GM23338 (cell line): ENCODE measurements around the gene NINL. TPM values are rescaled to one million over a fixed set of nuclear protein-coding genes. Genes with fewer than 3 reads are reported as not detected.

ENCODE experiments used
- ATAC-seq: fragments of 200-7000 bp; cut with Tn5 transposase; 3 replicates; pipeline ENCODE4 v1.9.1; 2020
- DNase-seq: peaks from one replicate; pipeline ENCODE4 v3.0.0-alpha.2; 2015; ENCODE audit warnings: low spot score
- H2AFZ ChIP-seq: fragments of 200-600 bp; sonication (generic); 2 replicates; pipeline ENCODE4 v1.8.0; 2016; ENCODE audit warnings: antibody characterized with exemption, mild to moderate bottlenecking, moderate library complexity
- H3F3A ChIP-seq: fragments of 200-600 bp; sonication (generic); replicated peaks from 2 replicates; pipeline ENCODE4 v1.8.0; 2017; ENCODE audit warnings: antibody characterized with exemption, mixed run types, low read depth
- H3K27ac ChIP-seq: fragments of 200-600 bp; sonication (generic); 2 replicates; pipeline ENCODE4 v1.6.1; 2016; ENCODE audit warnings: low read depth
- H3K27me3 ChIP-seq: fragments of 200-600 bp; sonication (generic); 2 replicates; pipeline ENCODE4 v1.8.0; 2016; ENCODE audit warnings: mild to moderate bottlenecking, mixed run types, moderate library complexity; ENCODE audit not compliant: insufficient read depth
- H3K36me3 ChIP-seq: fragments of 200-600 bp; sonication (generic); 2 replicates; pipeline ENCODE4 v1.8.0; 2016; ENCODE audit warnings: mild to moderate bottlenecking; ENCODE audit not compliant: insufficient read depth
- H3K4me1 ChIP-seq: fragments of 200-600 bp; sonication (generic); 2 replicates; pipeline ENCODE4 v1.8.0; 2016; ENCODE audit warnings: mild to moderate bottlenecking, moderate library complexity; ENCODE audit not compliant: insufficient read depth
- H3K4me2 ChIP-seq: fragments of 200-600 bp; sonication (generic); 2 replicates; pipeline ENCODE4 v1.7.1; 2017; ENCODE audit warnings: mixed run types
- H3K4me3 ChIP-seq: fragments of 200-600 bp; sonication (generic); 2 replicates; pipeline ENCODE4 v1.6.1; 2016; ENCODE audit warnings: mixed run types
- H3K79me2 ChIP-seq: fragments of 200-600 bp; sonication (generic); replicated peaks from 2 replicates; pipeline ENCODE4 v1.8.0; 2017; ENCODE audit warnings: mild to moderate bottlenecking; ENCODE audit not compliant: insufficient read depth
- H3K9me2 ChIP-seq: fragments of 200-600 bp; sonication (generic); 2 replicates; pipeline ENCODE4 v1.8.0; 2017; ENCODE audit not compliant: insufficient read depth
- H4K20me1 ChIP-seq: fragments of 200-600 bp; sonication (generic); replicated peaks from 2 replicates; pipeline ENCODE4 v1.8.0; 2017; ENCODE audit warnings: mild to moderate bottlenecking; ENCODE audit not compliant: insufficient read depth
- H3K27ac Mint-ChIP-seq: 2 replicates; pipeline ENCODE4 v1.8.0; 2020; ENCODE audit warnings: inconsistent platforms, mild to moderate bottlenecking, moderate library complexity, mixed read lengths
- H3K27me3 Mint-ChIP-seq: 3 replicates; pipeline ENCODE4 v1.8.0; 2022; ENCODE audit warnings: low read depth, mild to moderate bottlenecking, moderate library complexity, mixed read lengths, inconsistent platforms; ENCODE audit not compliant: insufficient read depth, poor library complexity
- H3K36me3 Mint-ChIP-seq: 3 replicates; pipeline ENCODE4 v1.8.0; 2021; ENCODE audit warnings: low read depth, mild to moderate bottlenecking, inconsistent platforms, moderate library complexity, mixed read lengths
- H3K4me1 Mint-ChIP-seq: 3 replicates; pipeline ENCODE4 v1.8.0; 2020; ENCODE audit warnings: mild to moderate bottlenecking, inconsistent platforms, mixed read lengths
- H3K4me3 Mint-ChIP-seq: 3 replicates; pipeline ENCODE4 v1.8.0; 2021; ENCODE audit warnings: moderate library complexity, mild to moderate bottlenecking, inconsistent platforms, mixed read lengths
- H3K9me3 Mint-ChIP-seq: 3 replicates; pipeline ENCODE4 v1.8.0; 2020; ENCODE audit warnings: moderate library complexity, mild to moderate bottlenecking, inconsistent platforms, mixed read lengths
- CREB1 ChIP-seq: fragments of 250-450 bp; sonication (Bioruptor Pico); IDR thresholded peaks from 2 replicates; pipeline ENCODE4 v1.5.0; 2020; ENCODE audit warnings: low read depth, mild to moderate bottlenecking, moderate library complexity
- EZH2 ChIP-seq: fragments of 200-600 bp; sonication (generic); IDR thresholded peaks from one replicate; pipeline ENCODE4 v1.8.0; 2017; ENCODE audit warnings: antibody characterized with exemption, mild to moderate bottlenecking, low read depth; ENCODE audit not compliant: unreplicated experiment
- EZH2phosphoT487 ChIP-seq: fragments of 200-600 bp; sonication (generic); IDR thresholded peaks from one replicate; pipeline ENCODE4 v1.8.1; 2018; ENCODE audit warnings: antibody characterized with exemption; ENCODE audit not compliant: unreplicated experiment
- POLR2AphosphoS5 ChIP-seq: IDR thresholded peaks from 2 replicates; pipeline ENCODE4 v1.6.1; 2016; ENCODE audit warnings: antibody characterized with exemption, low read depth
- STAT1 ChIP-seq: IDR thresholded peaks from one replicate; pipeline ENCODE4 v1.6.1; 2016; ENCODE audit warnings: antibody characterized with exemption; ENCODE audit not compliant: unreplicated experiment
- ZNF331 ChIP-seq: fragments of 250-450 bp; sonication (Bioruptor Pico); IDR thresholded peaks from 2 replicates; pipeline ENCODE4 v1.5.0; 2020; ENCODE audit warnings: low read depth, mild to moderate bottlenecking, moderate library complexity
- polyA plus RNA-seq: library from polyadenylated mRNA; unstranded; fragments of >200 nt; fragmentation: Nextera tagmentation; extraction: Ambion mirVana; gene quantifications from 2 replicates; pipeline ENCODE4 v1.2.1, GENCODE V29; 2016
- total RNA-seq: library from RNA; depleted of rRNA; stranded (reverse); fragments of >200 nt; shearing (Covaris generic); gene quantifications from 2 replicates; pipeline ENCODE4 v1.2.3, GENCODE V29; 2014
- TF ChIP-seq, protein P1 (sequence below): IDR thresholded peaks from 2 replicates; pipeline ENCODE4 v1.6.1; 2016; ENCODE audit warnings: antibody characterized with exemption
- TF ChIP-seq, protein P2 (sequence below), 2 experiments: fragments of 200-600 bp in 1 of 2; sonication (generic) in 1 of 2; conservative IDR thresholded peaks; 2 replicates each; pipeline versions ENCODE4 v1.5.1 to v1.6.1; 2016 to 2017; ENCODE audit warnings: antibody characterized with exemption in 2 of 2, low read depth in 2 of 2, mild to moderate bottlenecking in 2 of 2, moderate library complexity in 1 of 2

The NINL gene
- total and polyA plus RNA-seq, 2 experiments from 2014 or later, result 18.0 to 31.2 TPM

DNA sequence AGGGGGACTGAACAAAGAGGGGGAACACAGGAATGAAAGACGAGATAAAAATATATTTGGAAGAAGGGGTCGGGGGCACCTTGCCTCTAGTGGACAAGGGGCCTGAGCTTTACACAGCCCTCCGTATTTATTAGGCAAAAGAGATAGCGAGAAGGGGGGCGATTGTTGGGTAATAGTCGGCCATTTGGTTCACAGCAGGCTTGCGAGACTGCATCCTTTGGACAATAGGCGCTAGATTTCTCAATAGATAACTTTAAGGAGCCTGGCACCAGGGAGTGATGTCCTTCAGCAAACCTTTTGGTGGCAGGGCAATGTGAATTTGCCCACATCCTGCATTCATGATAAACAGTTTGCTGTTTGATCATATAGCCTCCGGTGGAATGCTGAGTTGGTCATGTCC is 41.4 kb upstream of the NINL start (continued):
- TF ChIP-seq, protein P1, sequence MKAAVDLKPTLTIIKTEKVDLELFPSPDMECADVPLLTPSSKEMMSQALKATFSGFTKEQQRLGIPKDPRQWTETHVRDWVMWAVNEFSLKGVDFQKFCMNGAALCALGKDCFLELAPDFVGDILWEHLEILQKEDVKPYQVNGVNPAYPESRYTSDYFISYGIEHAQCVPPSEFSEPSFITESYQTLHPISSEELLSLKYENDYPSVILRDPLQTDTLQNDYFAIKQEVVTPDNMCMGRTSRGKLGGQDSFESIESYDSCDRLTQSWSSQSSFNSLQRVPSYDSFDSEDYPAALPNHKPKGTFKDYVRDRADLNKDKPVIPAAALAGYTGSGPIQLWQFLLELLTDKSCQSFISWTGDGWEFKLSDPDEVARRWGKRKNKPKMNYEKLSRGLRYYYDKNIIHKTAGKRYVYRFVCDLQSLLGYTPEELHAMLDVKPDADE, result no peak
- TF ChIP-seq ZNF331 (no peak), EZH2 (no peak), STAT1 (no peak)

DNA sequence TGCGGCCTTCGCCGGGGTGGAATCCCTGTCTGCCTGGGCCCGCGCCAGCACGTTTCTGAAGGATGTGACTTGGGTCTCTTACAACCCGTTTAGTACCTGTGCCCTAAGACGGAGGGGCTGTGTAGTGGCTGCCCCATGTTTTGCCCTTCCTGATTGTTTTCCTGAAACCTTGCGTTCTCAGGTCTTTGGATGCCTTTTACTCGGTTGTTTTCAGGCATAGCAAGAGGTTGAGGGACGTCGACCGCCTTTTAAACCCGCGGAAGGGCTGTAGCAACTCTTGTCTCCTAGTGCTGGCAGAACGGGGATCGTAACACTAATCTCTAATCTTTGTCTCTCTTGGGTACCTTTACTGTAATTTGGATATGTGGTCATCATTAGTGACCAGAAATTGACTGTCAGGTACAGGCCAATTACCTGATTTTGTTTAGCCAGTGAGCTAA is 39.2 kb upstream of the NINL start:
- Mint-ChIP-seq H3K27me3 (peaks cover 18% of the 10 kb centered on the region), H3K36me3 (peaks cover 20% of the 10 kb centered on the region), H3K4me3 (peak overlapping the region; percentile 81), H3K4me1 (peaks cover 35% of the 10 kb centered on the region), H3K9me3 (peaks cover 15% of the 10 kb centered on the region), H3K27ac (peak overlapping the region; percentile 88)
- H3K79me2 ChIP-seq, result peaks cover 33% of the 10 kb centered on the region
- peak overlapping the region; percentile 95 for H3K4me2 ChIP-seq
- TF ChIP-seq, protein P1, result no peak
- no peak for TF ChIP-seq STAT1
- no peak for TF ChIP-seq CREB1 (CRISPR knock-in tag)
- TF ChIP-seq EZH2phosphoT487, result no peak
- peak overlapping the region; percentile 81 for H3K4me3 ChIP-seq
- ATAC-seq (no peak), DNase-seq (no peak)
- peak overlapping the region; percentile 99 for H2AFZ ChIP-seq
- H4K20me1 ChIP-seq, result no peaks in the 10 kb centered on the region; the same call in 1 of the 2 replicates
- peaks cover 27% of the 10 kb centered on the region for H3K27me3 ChIP-seq
- peaks cover 31% of the 10 kb centered on the region for H3K4me1 ChIP-seq
- no peaks in the 10 kb centered on the region for H3K9me2 ChIP-seq
- no peaks in the 10 kb centered on the region for H3K36me3 ChIP-seq
- 0 out of 2 replicates have a peak overlapping the region, but pooled peaks have one; percentile 87 for H3K27ac ChIP-seq
- peaks cover 2% of the 10 kb centered on the region; the same call in 1 of the 2 replicates for H3F3A ChIP-seq

DNA sequence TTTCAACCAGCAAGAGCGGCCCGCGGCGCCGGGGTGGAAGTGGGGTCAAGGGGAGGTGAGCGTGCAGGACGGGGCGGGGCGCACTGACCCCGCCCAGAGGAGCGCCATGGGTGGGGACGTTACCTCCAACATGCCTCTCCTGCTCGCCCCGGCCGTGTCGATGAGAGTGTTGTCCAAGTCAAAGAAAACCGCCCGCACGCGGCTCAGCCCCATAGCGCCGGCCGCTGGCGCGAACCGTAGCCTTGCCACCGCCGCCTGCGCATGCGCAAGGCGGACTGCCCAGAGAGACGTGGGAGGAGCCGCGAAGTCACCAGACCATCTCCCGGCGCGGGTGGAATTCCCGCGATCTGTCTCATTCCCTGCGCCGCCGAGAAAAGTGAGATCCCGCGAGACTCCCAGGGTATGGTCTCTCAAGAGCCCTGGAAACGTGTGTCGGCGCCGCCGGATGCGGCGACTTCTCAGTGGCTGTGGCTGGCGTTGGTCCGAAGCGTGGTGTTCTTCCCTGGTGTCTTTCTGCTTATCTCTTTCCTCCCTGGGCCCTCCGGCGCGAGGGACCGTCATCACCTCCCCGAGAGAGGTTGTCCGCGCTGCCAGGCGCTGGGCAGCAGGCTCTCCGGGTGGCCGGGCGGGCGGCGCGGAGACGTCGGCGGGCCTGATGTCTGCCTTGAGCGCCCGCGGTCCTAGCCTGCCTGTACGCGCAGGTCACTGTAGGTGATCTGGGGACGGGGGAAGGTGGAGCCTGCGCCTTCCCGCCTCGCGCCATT is 38.6 kb upstream of the NINL start, which contains the start of gene NANP:
Gene NANP, minus strand, starts transcription at position 279 of the 764 bp plus-strand sequence. Its CDS starts 66 bp downstream, at position 213.
- Histone ChIP-seq H3K27me3 (peaks cover 27% of the 10 kb centered on the region), H3F3A (peaks cover 2% of the 10 kb centered on the region; the same call in 1 of the 2 replicates), H4K20me1 (no peaks in the 10 kb centered on the region; the same call in 1 of the 2 replicates), H3K4me2 (peak within 1 kb of the TSS; percentile 95), H3K79me2 (peaks cover 37% of the 10 kb centered on the region), H3K36me3 (no peaks in the 10 kb centered on the region), H3K4me3 (peak within 1 kb of the TSS; percentile 81), H3K9me2 (no peaks in the 10 kb centered on the region), H3K4me1 (peaks cover 31% of the 10 kb centered on the region), H3K27ac (peak within 1 kb of the TSS; percentile 87; the same call in 1 of the 2 replicates), H2AFZ (peak within 1 kb of the TSS; percentile 99)
- Mint-ChIP-seq H3K27ac (peak within 1 kb of the TSS; percentile 88), H3K27me3 (peaks cover 18% of the 10 kb centered on the region), H3K4me1 (peaks cover 39% of the 10 kb centered on the region), H3K36me3 (peaks cover 20% of the 10 kb centered on the region), H3K4me3 (peak within 1 kb of the TSS; percentile 81), H3K9me3 (peaks cover 15% of the 10 kb centered on the region)
- DNase-seq (peak; percentile 95), ATAC-seq (peak; percentile 80)
- TF ChIP-seq, protein P1, result no peak
- peak; percentile 51 for TF ChIP-seq POLR2AphosphoS5
- TF ChIP-seq, protein P2, sequence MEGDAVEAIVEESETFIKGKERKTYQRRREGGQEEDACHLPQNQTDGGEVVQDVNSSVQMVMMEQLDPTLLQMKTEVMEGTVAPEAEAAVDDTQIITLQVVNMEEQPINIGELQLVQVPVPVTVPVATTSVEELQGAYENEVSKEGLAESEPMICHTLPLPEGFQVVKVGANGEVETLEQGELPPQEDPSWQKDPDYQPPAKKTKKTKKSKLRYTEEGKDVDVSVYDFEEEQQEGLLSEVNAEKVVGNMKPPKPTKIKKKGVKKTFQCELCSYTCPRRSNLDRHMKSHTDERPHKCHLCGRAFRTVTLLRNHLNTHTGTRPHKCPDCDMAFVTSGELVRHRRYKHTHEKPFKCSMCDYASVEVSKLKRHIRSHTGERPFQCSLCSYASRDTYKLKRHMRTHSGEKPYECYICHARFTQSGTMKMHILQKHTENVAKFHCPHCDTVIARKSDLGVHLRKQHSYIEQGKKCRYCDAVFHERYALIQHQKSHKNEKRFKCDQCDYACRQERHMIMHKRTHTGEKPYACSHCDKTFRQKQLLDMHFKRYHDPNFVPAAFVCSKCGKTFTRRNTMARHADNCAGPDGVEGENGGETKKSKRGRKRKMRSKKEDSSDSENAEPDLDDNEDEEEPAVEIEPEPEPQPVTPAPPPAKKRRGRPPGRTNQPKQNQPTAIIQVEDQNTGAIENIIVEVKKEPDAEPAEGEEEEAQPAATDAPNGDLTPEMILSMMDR (conservative IDR thresholded peaks at IDR 0.05; ENCODE audit: low read depth in 2 of 2), result no peak
